ENCODE data around the gene ZC3H7B. TPM values are rescaled to one million over a fixed set of nuclear protein-coding genes. Genes with fewer than 3 reads are reported as not detected.

Gene ZC3H7B
- total RNA-seq, 4 donors from 2014 or later = 29.5 to 43.6 (median 35.7) TPM

GRCh38 chr22:41280854-41281253 is 20.5 kb upstream of the ZC3H7B start:
- no peak overlapping the region for H3K4me3 ChIP-seq
- intact Hi-C loops (cut with DNase I; ENCODE audit: low total_unique reads) = no loop called here
- H3K36me3 ChIP-seq = peaks cover 0 to 31% (median 5%) of the 10 kb centered on the region in 4 donors
- no peak overlapping the region for H3K27ac ChIP-seq
- TF ChIP-seq POLR2A (IDR thresholded peaks at IDR 0.05) (no peak), POLR2AphosphoS5 (IDR thresholded peaks at IDR 0.05) (no peak), EP300 (IDR thresholded peaks at IDR 0.05; ENCODE audit: low read depth) (no peak), CTCF (IDR thresholded peaks at IDR 0.05) (no peak)
- in situ Hi-C loops (cut with MboI; ENCODE audit: low pct_ligation_motif_present in 1 of 4, low pct_unique_long_range_greater_than_20kb in 1 of 4, low sequenced_read_pairs in 3 of 4) = no loop called here
- peaks cover 2 to 12% (median 9%) of the 10 kb centered on the region in 4 donors for H3K4me1 ChIP-seq
- no peaks in the 10 kb centered on the region for H3K27me3 ChIP-seq
- 93% methylated on average over 2 of the region's 2 CpGs; no CpG with 5 or more reads in 1 of the 2 donors for WGBS, 2 donors (ENCODE audit: low coverage in 1 of 2)
- H3K9me3 ChIP-seq = no peaks in the 10 kb centered on the region
- no peak for DNase-seq

DNA sequence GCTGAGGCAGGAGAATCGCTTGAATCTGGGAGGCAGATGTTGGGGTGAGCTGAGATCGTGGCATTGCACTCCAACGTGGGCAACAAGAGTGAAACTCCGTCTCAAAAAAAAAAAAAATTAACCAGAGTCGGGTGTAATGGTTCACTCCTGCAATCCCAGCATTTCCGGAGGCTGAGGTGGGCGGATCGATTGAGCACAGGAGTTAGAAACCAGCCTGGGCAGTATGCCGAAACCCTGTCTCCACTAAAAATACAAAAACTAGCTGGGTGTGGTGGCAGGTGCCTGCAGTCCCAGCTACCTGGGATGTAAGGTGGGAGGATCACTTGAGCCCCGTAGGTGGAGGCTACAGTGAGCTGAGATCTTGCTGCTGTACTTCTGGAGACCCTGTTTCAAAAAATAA is 16.9 kb upstream of the ZC3H7B start:
- WGBS, 2 donors (ENCODE audit: low coverage in 1 of 2) = 84 to 86% methylated on average over 7 to 10 of the region's 10 CpGs
- TF ChIP-seq EP300 (IDR thresholded peaks at IDR 0.05; ENCODE audit: low read depth) = no peak
- no peak for TF ChIP-seq CTCF (IDR thresholded peaks at IDR 0.05)
- TF ChIP-seq POLR2AphosphoS5 (IDR thresholded peaks at IDR 0.05) = no peak
- Histone ChIP-seq H3K27me3 (no peaks in the 10 kb centered on the region), H3K4me1 (peaks cover 8 to 39% (median 20%) of the 10 kb centered on the region in 4 donors), H3K9me3 (no peaks in the 10 kb centered on the region), H3K27ac (peak overlapping the region in 3 of 4 donors; percentile 87 to 91 (median 91)), H3K4me3 (no peak overlapping the region), H3K36me3 (peaks cover 0 to 11% (median 5%) of the 10 kb centered on the region in 4 donors)
- intact Hi-C loops (cut with DNase I; ENCODE audit: low total_unique reads) (no loop called here), in situ Hi-C loops (cut with MboI; ENCODE audit: low pct_ligation_motif_present in 1 of 4, low pct_unique_long_range_greater_than_20kb in 1 of 4, low sequenced_read_pairs in 3 of 4) (no loop called here)
- no peak for DNase-seq

- no peaks in the 10 kb centered on the region for H3K9me3 ChIP-seq
- H3K4me3 ChIP-seq = peak overlapping the region; percentile 80 to 93 (median 82)
- H3K27ac ChIP-seq = peak overlapping the region; percentile 84 to 91 (median 89)
- 1 to 8% methylated on average over 5 to 17 of the region's 30 CpGs for WGBS, 2 donors (ENCODE audit: low coverage in 1 of 2)
- peaks cover 8 to 39% (median 20%) of the 10 kb centered on the region in 4 donors for H3K4me1 ChIP-seq
- H3K36me3 ChIP-seq = peaks cover 0 to 3% (median under 1%) of the 10 kb centered on the region in 4 donors
- intact Hi-C loops (cut with DNase I; ENCODE audit: low total_unique reads) (no loop called here), in situ Hi-C loops (cut with MboI; ENCODE audit: low pct_ligation_motif_present in 1 of 4, low pct_unique_long_range_greater_than_20kb in 1 of 4, low sequenced_read_pairs in 3 of 4) (no loop called here)
- peak; percentile 68 for DNase-seq
- TF ChIP-seq POLR2A (IDR thresholded peaks at IDR 0.05) = no peak
- TF ChIP-seq EP300 (IDR thresholded peaks at IDR 0.05; ENCODE audit: low read depth) = no peak
- no peak for TF ChIP-seq CTCF (IDR thresholded peaks at IDR 0.05)
- peak in 1 of 3 donors; percentile 30 for TF ChIP-seq POLR2AphosphoS5 (IDR thresholded peaks at IDR 0.05)
- no peaks in the 10 kb centered on the region for H3K27me3 ChIP-seq
Observed at GRCh38 chr22:41285441-41285819, 15.9 kb upstream of the ZC3H7B start.

- Histone ChIP-seq H3K36me3 (no peaks in the 10 kb centered on the region), H3K27ac (peak within 1 kb of the TSS; percentile 87 to 91 (median 90)), H3K4me3 (peak within 1 kb of the TSS; percentile 80 to 93 (median 82)), H3K4me1 (peaks cover 8 to 39% (median 20%) of the 10 kb centered on the region in 4 donors), H3K27me3 (no peaks in the 10 kb centered on the region), H3K9me3 (no peaks in the 10 kb centered on the region)
- TF ChIP-seq EP300 (IDR thresholded peaks at IDR 0.05; ENCODE audit: low read depth) = no peak
- peak; percentile 84 for TF ChIP-seq POLR2A (IDR thresholded peaks at IDR 0.05)
- peak; percentile 83 to 94 (median 93) for TF ChIP-seq POLR2AphosphoS5 (IDR thresholded peaks at IDR 0.05)
- peak in 3 of 5 experiments; percentile 10 to 58 (median 36) for TF ChIP-seq CTCF (IDR thresholded peaks at IDR 0.05)
- in situ Hi-C loops (cut with MboI; ENCODE audit: low pct_ligation_motif_present in 1 of 4, low pct_unique_long_range_greater_than_20kb in 1 of 4, low sequenced_read_pairs in 3 of 4) (no loop called here), intact Hi-C loops (cut with DNase I; ENCODE audit: low total_unique reads) (no loop called here)
- WGBS, 2 donors (ENCODE audit: low coverage in 1 of 2) = 0% methylated on average over 5 to 59 of the region's 77 CpGs
- peak; percentile 99 for DNase-seq
Observed at GRCh38 chr22:41285820-41286638, 15.3 kb upstream of the ZC3H7B start, which contains the start of gene RANGAP1. TSS of gene RANGAP1 (minus strand) at chr22:41286187. CDS start at chr22:41281044, 5,143 bp downstream.
